ENCODE data around the gene CELF2. TPM values are rescaled to one million over a fixed set of nuclear protein-coding genes. Genes with fewer than 3 reads are reported as not detected.

The CELF2 gene
- total RNA-seq, 2 donors from 2014 or later = 10.4 to 11.2 TPM

DNA sequence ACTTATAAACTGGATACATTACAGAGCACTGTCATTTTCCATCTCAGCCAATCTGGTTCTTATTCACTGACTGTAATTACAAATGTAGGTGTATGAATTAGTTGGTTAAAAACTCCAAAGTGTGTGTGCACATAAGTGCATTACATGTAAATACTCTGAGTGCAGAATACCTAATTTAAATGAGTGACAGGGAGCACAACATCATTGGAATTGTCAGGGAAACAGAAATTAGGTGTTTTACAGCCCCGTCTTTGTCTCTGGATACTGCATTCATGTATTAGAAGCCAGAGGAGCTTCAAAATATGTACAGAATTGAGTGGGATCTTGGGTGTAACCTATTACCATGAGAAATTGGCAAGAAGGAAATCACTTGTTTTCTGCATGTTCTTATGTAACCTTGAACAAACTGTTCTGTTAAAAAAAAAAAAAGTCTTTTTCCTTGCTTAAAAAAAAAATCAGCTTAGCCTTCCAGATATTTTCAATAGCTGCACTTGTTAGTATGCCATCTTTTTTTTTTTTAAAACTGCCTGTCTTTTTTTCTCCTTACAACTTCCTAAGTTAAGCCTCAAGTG, 31.1 kb downstream of the CELF2 start:
- 71 to 73% methylated on average over 1 of the region's 1 CpG for WGBS, 2 donors
- ATAC-seq (no peak), DNase-seq (no peak)
- TF ChIP-seq, protein P1, sequence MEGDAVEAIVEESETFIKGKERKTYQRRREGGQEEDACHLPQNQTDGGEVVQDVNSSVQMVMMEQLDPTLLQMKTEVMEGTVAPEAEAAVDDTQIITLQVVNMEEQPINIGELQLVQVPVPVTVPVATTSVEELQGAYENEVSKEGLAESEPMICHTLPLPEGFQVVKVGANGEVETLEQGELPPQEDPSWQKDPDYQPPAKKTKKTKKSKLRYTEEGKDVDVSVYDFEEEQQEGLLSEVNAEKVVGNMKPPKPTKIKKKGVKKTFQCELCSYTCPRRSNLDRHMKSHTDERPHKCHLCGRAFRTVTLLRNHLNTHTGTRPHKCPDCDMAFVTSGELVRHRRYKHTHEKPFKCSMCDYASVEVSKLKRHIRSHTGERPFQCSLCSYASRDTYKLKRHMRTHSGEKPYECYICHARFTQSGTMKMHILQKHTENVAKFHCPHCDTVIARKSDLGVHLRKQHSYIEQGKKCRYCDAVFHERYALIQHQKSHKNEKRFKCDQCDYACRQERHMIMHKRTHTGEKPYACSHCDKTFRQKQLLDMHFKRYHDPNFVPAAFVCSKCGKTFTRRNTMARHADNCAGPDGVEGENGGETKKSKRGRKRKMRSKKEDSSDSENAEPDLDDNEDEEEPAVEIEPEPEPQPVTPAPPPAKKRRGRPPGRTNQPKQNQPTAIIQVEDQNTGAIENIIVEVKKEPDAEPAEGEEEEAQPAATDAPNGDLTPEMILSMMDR (IDR thresholded peaks at IDR 0.05) = no peak
- TF ChIP-seq POLR2A (IDR thresholded peaks at IDR 0.05) = no peak
- Histone ChIP-seq H3K9me3 (no peaks in the 10 kb centered on the region), H3K27ac (no peak overlapping the region), H3K27me3 (no peaks in the 10 kb centered on the region), H3K4me1 (no peaks in the 10 kb centered on the region), H3K4me3 (no peak overlapping the region), H3K36me3 (replicated peaks in 1 of 2; ENCODE audit: insufficient read depth in 1 of 2, low read depth in 2 of 2) (no peaks in the 10 kb centered on the region)
- intact Hi-C loops (cut with DNase I) = no loop called here

DNA sequence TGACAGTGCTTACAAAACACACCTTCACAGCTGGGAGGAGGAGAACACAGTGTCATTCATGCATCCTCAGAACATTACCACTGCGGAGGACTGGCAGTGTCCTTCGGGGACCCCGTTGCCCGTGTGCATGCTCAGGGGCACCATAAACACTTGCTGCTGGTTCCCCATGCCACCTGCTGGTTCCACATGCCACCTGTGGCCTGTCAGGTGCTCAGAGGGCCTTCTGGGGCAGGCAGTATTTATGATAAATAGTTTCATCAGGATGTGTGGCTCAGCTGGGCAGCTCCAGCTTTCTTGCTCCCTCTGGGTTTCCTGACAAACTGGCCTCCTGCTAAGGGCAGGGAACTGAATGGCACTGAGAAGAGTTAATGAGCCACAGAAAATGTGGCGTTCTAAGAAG, 32.1 kb downstream of the CELF2 start:
- Histone ChIP-seq H3K27me3 (no peaks in the 10 kb centered on the region), H3K4me1 (no peaks in the 10 kb centered on the region), H3K4me3 (no peak overlapping the region), H3K9me3 (no peaks in the 10 kb centered on the region), H3K27ac (no peak overlapping the region), H3K36me3 (replicated peaks in 1 of 2; ENCODE audit: insufficient read depth in 1 of 2, low read depth in 2 of 2) (no peaks in the 10 kb centered on the region)
- no peak for TF ChIP-seq POLR2A (IDR thresholded peaks at IDR 0.05)
- TF ChIP-seq, protein P1 (IDR thresholded peaks at IDR 0.05) = no peak
- intact Hi-C loops (cut with DNase I) = no loop called here
- DNase-seq (no peak), ATAC-seq (no peak)
- 80 to 91% methylated on average over 4 to 5 of the region's 5 CpGs for WGBS, 2 donors

DNA sequence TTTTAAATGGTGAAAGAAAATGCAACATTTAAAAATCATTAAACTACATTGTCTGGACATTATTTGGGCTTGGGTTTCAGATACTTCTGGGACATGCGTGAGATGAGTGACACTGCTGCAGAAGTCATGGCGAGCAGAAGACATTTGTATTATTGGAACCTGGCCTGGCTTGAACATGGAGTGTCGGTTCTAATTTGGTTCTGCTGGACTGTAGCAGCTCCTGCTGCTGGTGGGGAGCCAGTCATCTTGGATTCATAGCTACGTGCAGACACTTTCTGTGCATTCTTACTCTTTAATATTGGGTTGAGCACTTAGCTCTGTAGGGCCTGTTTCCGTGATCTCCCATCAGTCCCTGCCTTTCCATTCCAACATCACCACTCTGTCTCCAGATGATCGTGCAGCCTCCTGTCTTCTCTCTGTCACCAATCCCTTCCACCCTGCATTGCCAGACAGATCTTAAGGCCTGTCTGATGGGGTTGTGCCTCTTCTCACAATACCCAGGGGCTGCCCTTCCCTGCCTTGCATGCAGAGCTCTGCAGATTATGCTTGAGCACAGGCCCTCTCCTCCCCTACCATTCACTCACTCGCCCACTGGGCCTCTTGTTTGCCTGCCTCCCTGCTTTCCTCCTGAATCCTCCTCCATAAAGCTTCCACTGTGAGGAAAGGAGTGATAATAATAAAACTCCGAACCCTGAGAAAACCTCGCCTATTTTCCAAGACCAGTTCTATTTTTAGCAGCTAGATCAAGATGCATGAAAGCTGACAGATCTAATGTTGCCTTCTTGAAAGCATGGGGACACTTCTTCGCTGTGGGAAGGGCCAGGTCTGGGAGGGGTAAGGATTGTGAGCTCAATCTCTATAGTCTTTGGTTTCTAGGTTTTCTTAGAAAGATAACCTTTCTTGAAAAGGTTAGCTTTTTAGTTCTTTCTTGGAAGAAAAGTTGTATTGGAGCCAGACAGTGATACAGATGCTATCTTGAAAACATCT, 32.9 kb downstream of the CELF2 start:
- ATAC-seq = no peak
- intact Hi-C loops (cut with DNase I) = no loop called here
- no peak for DNase-seq
- no peaks in the 10 kb centered on the region for H3K9me3 ChIP-seq
- 79 to 81% methylated on average over 10 of the region's 10 CpGs for WGBS, 2 donors
- TF ChIP-seq, protein P1 (IDR thresholded peaks at IDR 0.05) = no peak
- TF ChIP-seq POLR2A (IDR thresholded peaks at IDR 0.05) = no peak
- no peaks in the 10 kb centered on the region for H3K4me1 ChIP-seq
- H3K4me3 ChIP-seq = no peak overlapping the region
- no peaks in the 10 kb centered on the region for H3K27me3 ChIP-seq
- no peaks in the 10 kb centered on the region for H3K36me3 ChIP-seq (replicated peaks in 1 of 2; ENCODE audit: insufficient read depth in 1 of 2, low read depth in 2 of 2)
- no peak overlapping the region for H3K27ac ChIP-seq

DNA sequence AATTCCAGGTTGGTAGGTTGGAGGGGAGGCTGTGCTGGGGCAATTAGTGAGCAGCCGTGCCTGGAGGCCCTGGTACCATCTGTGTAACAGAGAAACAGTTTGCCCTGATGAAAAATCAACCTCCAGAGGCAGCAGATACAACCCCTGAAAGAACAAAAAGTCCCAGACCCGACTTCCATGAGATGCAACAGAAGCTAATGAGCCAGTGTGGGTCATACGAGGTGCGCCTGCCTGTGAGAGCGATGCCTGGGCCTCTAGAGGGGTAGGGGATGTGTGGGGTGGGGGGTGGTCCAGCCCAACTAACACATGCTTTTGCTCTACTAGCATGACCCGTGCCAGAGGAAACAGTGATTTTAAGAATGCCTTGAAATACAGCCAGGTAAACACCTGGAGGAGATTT, 39.3 kb downstream of the CELF2 start:
- Histone ChIP-seq H3K4me1 (no peaks in the 10 kb centered on the region), H3K4me3 (no peak overlapping the region), H3K27ac (no peak overlapping the region), H3K36me3 (replicated peaks in 1 of 2; ENCODE audit: insufficient read depth in 1 of 2, low read depth in 2 of 2) (no peaks in the 10 kb centered on the region), H3K27me3 (no peaks in the 10 kb centered on the region), H3K9me3 (no peaks in the 10 kb centered on the region)
- DNase-seq = no peak
- no peak for ATAC-seq
- intact Hi-C loops (cut with DNase I) = no loop called here
- 63 to 70% methylated on average over 6 of the region's 6 CpGs for WGBS, 2 donors
- TF ChIP-seq, protein P1 (IDR thresholded peaks at IDR 0.05) = no peak
- no peak for TF ChIP-seq POLR2A (IDR thresholded peaks at IDR 0.05)

All from body of pancreas (tissue), 4 donors.